ENCODE measurements around the gene TAMALIN. TPM values are rescaled to one million over a fixed set of nuclear protein-coding genes. Genes with fewer than 3 reads are reported as not detected.

Gene TAMALIN
- polyA plus RNA-seq, 3 donors = 0.63 to 118 (median 1.6) TPM

GRCh38 chr12:52023976-52024688 is 17.4 kb downstream of the TAMALIN start:
- peak overlapping the region; percentile 87 for H2AFZ ChIP-seq (ENCODE audit: insufficient read depth, low read depth, low read length, poor library complexity, severe bottlenecking)
- H3K9ac ChIP-seq (ENCODE audit: insufficient read depth, low read length, poor library complexity, severe bottlenecking) = peak overlapping the region; percentile 39
- Mint-ChIP-seq H3K4me1 (peaks cover 53% of the 10 kb centered on the region), H3K27me3 (ENCODE audit: low read depth in 3 of 3) (peaks cover 7 to 31% (median 25%) of the 10 kb centered on the region in 3 donors), H3K9me3 (peaks cover 0 to 4% (median 0%) of the 10 kb centered on the region in 7 donors), H3K36me3 (peaks cover 0 to 2% of the 10 kb centered on the region in 2 donors), H3K27ac (peak overlapping the region; percentile 93 to 99 (median 98)), H3K4me3 (peak overlapping the region; percentile 77 to 92)
- peak overlapping the region in 2 of 3 experiments; percentile 37 to 71 for H3K4me3 ChIP-seq (replicated peaks in 1 of 3; ENCODE audit: low read depth in 2 of 3, low read length in 3 of 3)
- H3K79me2 ChIP-seq (ENCODE audit: insufficient read depth, low read length) = no peaks in the 10 kb centered on the region
- DNase-seq = no peak
- H3K27ac ChIP-seq (ENCODE audit: low read depth in 1 of 2, low read length in 2 of 2) = peak overlapping the region; percentile 77 to 92
- peak overlapping the region; percentile 95 for H3K4me2 ChIP-seq (replicated peaks; ENCODE audit: extremely low read depth, low read length, poor library complexity, severe bottlenecking)
- no peaks in the 10 kb centered on the region for H3K36me3 ChIP-seq (replicated peaks in 1 of 2; ENCODE audit: control insufficient read depth in 1 of 2, insufficient read depth in 2 of 2, low read length in 2 of 2)
- peaks cover 39 to 55% of the 10 kb centered on the region in 2 donors for H3K4me1 ChIP-seq (ENCODE audit: control insufficient read depth in 1 of 2, insufficient read depth in 2 of 2, low read length in 2 of 2)
- peak; percentile 70 for TF ChIP-seq CTCF (IDR thresholded peaks at IDR 0.05)
- WGBS (ENCODE audit: insufficient coverage) = 34% methylated on average over 11 of the region's 20 CpGs
- no peaks in the 10 kb centered on the region for H4K20me1 ChIP-seq (ENCODE audit: insufficient read depth, low read length)
- intact Hi-C loops (cut with micrococcal nuclease) = loop anchor here (1.0 to 5.0 kb wide), 6 partner anchors 27 to 602 kb away; partner anchors contain the start of genes NR4A1 (in 1 of the 2) and SLC4A8 (in 1 of the 2)
- H3K9me3 ChIP-seq (replicated peaks in 1 of 2; ENCODE audit: control insufficient read depth in 1 of 2, insufficient read depth in 1 of 2, low read length in 2 of 2) = no peaks in the 10 kb centered on the region
- H3K27me3 ChIP-seq (ENCODE audit: control insufficient read depth in 2 of 2, insufficient read depth in 2 of 2, low read length in 2 of 2) = peaks cover 0 to 8% of the 10 kb centered on the region in 2 donors

- peak; percentile 66 to 73 (median 72) for DNase-seq
These were observed 18.1 kb downstream of the TAMALIN start for GRCh38 chr12:52024845-52025230.

More at GRCh38 chr12:52024845-52025230, 18.1 kb downstream of the TAMALIN start:
- Histone ChIP-seq H4K20me1 (ENCODE audit: insufficient read depth, low read length) (no peaks in the 10 kb centered on the region), H3K79me2 (ENCODE audit: insufficient read depth, low read length) (no peaks in the 10 kb centered on the region), H2AFZ (ENCODE audit: insufficient read depth, low read depth, low read length, poor library complexity, severe bottlenecking) (peak overlapping the region; percentile 87), H3K27ac (ENCODE audit: low read depth in 1 of 2, low read length in 2 of 2) (peak overlapping the region; percentile 77 to 92), H3K4me2 (replicated peaks; ENCODE audit: extremely low read depth, low read length, poor library complexity, severe bottlenecking) (peak overlapping the region; percentile 95), H3K9ac (ENCODE audit: insufficient read depth, low read length, poor library complexity, severe bottlenecking) (peak overlapping the region; percentile 45), H3K36me3 (replicated peaks in 1 of 2; ENCODE audit: control insufficient read depth in 1 of 2, insufficient read depth in 2 of 2, low read length in 2 of 2) (no peaks in the 10 kb centered on the region), H3K4me1 (ENCODE audit: control insufficient read depth in 1 of 2, insufficient read depth in 2 of 2, low read length in 2 of 2) (peaks cover 39 to 55% of the 10 kb centered on the region in 2 donors), H3K27me3 (ENCODE audit: control insufficient read depth in 2 of 2, insufficient read depth in 2 of 2, low read length in 2 of 2) (peaks cover 0 to 8% of the 10 kb centered on the region in 2 donors), H3K9me3 (replicated peaks in 1 of 2; ENCODE audit: control insufficient read depth in 1 of 2, insufficient read depth in 1 of 2, low read length in 2 of 2) (no peaks in the 10 kb centered on the region), H3K4me3 (replicated peaks in 1 of 3; ENCODE audit: low read depth in 2 of 3, low read length in 3 of 3) (peak overlapping the region in 2 of 3 experiments; percentile 10 to 71)
- Mint-ChIP-seq H3K27me3 (ENCODE audit: low read depth in 3 of 3) (peaks cover 7 to 28% (median 22%) of the 10 kb centered on the region in 3 donors), H3K4me3 (peak overlapping the region; percentile 77 to 92), H3K4me1 (peaks cover 53% of the 10 kb centered on the region), H3K27ac (peak overlapping the region; percentile 93 to 99 (median 98)), H3K9me3 (peaks cover 0 to 4% (median 0%) of the 10 kb centered on the region in 7 donors), H3K36me3 (peaks cover 0 to 2% of the 10 kb centered on the region in 2 donors)
- intact Hi-C loops (cut with micrococcal nuclease) = loop anchor here (1.0 to 5.0 kb wide), 8 partner anchors 26 to 603 kb away; partner anchors contain the start of genes ATG101 (in 1 of the 2), NR4A1 (in 1 of the 2) and SLC4A8 (in 1 of the 2)
- WGBS (ENCODE audit: insufficient coverage) = 12% methylated on average over 6 of the region's 15 CpGs
- no peak for TF ChIP-seq CTCF (IDR thresholded peaks at IDR 0.05)
